H9 (cell line): ENCODE results near the gene L3MBTL4. TPM values are rescaled to one million over a fixed set of nuclear protein-coding genes. Genes with fewer than 3 reads are reported as not detected.

Experiments
- DNase-seq: peaks from one replicate; pipeline ENCODE4 v3.0.0-alpha.2; 2017
- H2AFZ ChIP-seq: one replicate; pipeline ENCODE4 v1.6.1; 2013; ENCODE audit warnings: mild to moderate bottlenecking, low read length, control low read depth, moderate library complexity
- H2AK5ac ChIP-seq: 2 replicates; pipeline ENCODE4 v1.6.1; 2013; ENCODE audit warnings: low read length, control low read depth, mixed read lengths; ENCODE audit not compliant: insufficient read length
- H2BK120ac ChIP-seq: one replicate; pipeline ENCODE4 v1.6.1; 2013; ENCODE audit warnings: low read depth, mild to moderate bottlenecking, low read length, control low read depth, inconsistent platforms; ENCODE audit not compliant: poor library complexity, severe bottlenecking
- H2BK12ac ChIP-seq: 2 replicates; pipeline ENCODE4 v1.6.1; 2013; ENCODE audit warnings: low read length, control low read depth, mixed read lengths, low read depth; ENCODE audit not compliant: insufficient read length
- H2BK15ac ChIP-seq: 2 replicates; pipeline ENCODE4 v1.6.1; 2013; ENCODE audit warnings: low read depth, low read length, control low read depth
- H2BK20ac ChIP-seq: one replicate; pipeline ENCODE4 v1.6.1; 2013; ENCODE audit warnings: low read depth, mild to moderate bottlenecking, low read length, control low read depth, inconsistent platforms; ENCODE audit not compliant: poor library complexity, severe bottlenecking
- H2BK5ac ChIP-seq: 2 replicates; pipeline ENCODE4 v1.6.1; 2013; ENCODE audit warnings: low read length, control low read depth, mixed read lengths; ENCODE audit not compliant: insufficient read length
- H3K14ac ChIP-seq: 2 replicates; pipeline ENCODE4 v1.6.1; 2013; ENCODE audit warnings: low read length, control low read depth; ENCODE audit not compliant: insufficient read depth
- H3K18ac ChIP-seq: 2 replicates; pipeline ENCODE4 v1.6.1; 2013; ENCODE audit warnings: low read depth, mild to moderate bottlenecking, mixed read lengths, low read length, control low read depth; ENCODE audit not compliant: insufficient read length
- H3K23ac ChIP-seq: 2 replicates; pipeline ENCODE4 v1.6.1; 2013; ENCODE audit warnings: low read length, control low read depth, mixed read lengths, low read depth; ENCODE audit not compliant: insufficient read length
- H3K23me2 ChIP-seq: 2 replicates; pipeline ENCODE4 v1.6.1; 2013; ENCODE audit warnings: low read depth, mild to moderate bottlenecking, mixed read lengths, low read length, control low read depth; ENCODE audit not compliant: insufficient read length, poor library complexity, severe bottlenecking
- H3K27ac ChIP-seq: 2 replicates; pipeline ENCODE4 v1.5.1; 2013; ENCODE audit warnings: low read length, control low read depth, mixed read lengths, low read depth; ENCODE audit not compliant: insufficient read length
- H3K27me3 ChIP-seq: 2 replicates; pipeline ENCODE4 v1.6.1; 2013; ENCODE audit warnings: low read length, control low read depth, inconsistent platforms; ENCODE audit not compliant: insufficient read depth
- H3K4ac ChIP-seq: 2 replicates; pipeline ENCODE4 v1.6.1; 2013; ENCODE audit warnings: low read depth, mild to moderate bottlenecking, control low read depth, inconsistent platforms, low read length, moderate library complexity
- H3K4me1 ChIP-seq: 2 replicates; pipeline ENCODE4 v1.6.1; 2013; ENCODE audit warnings: low read length, control low read depth, inconsistent platforms; ENCODE audit not compliant: insufficient read depth
- H3K4me2 ChIP-seq: 2 replicates; pipeline ENCODE4 v1.6.1; 2013; ENCODE audit warnings: low read length, control low read depth, mixed read lengths; ENCODE audit not compliant: insufficient read length, insufficient read depth
- H3K56ac ChIP-seq: 2 replicates; pipeline ENCODE4 v1.6.1; 2013; ENCODE audit warnings: low read depth, mild to moderate bottlenecking, mixed read lengths, low read length, control low read depth; ENCODE audit not compliant: insufficient read length
- H3K79me1 ChIP-seq: 2 replicates; pipeline ENCODE4 v1.6.1; 2013; ENCODE audit warnings: low read depth, mild to moderate bottlenecking, moderate library complexity, low read length, control low read depth, inconsistent platforms; ENCODE audit not compliant: insufficient read depth, poor library complexity, severe bottlenecking
- H3K79me2 ChIP-seq: 2 replicates; pipeline ENCODE4 v1.6.1; 2013; ENCODE audit warnings: low read length, control low read depth, inconsistent platforms; ENCODE audit not compliant: insufficient read depth
- H3K9ac ChIP-seq: 2 replicates; pipeline ENCODE4 v1.6.1; 2013; ENCODE audit warnings: low read length, control low read depth, mixed read lengths; ENCODE audit not compliant: insufficient read length; ENCODE audit errors: extremely low read depth
- H3K9me3 ChIP-seq: one replicate; pipeline ENCODE4 v1.6.1; 2013; ENCODE audit warnings: low read depth, low read length, inconsistent platforms; ENCODE audit not compliant: control insufficient read depth
- H3T11ph ChIP-seq: one replicate; pipeline ENCODE4 v1.6.1; 2013; ENCODE audit warnings: mild to moderate bottlenecking, low read length, control low read depth, inconsistent platforms
- H4K20me1 ChIP-seq: one replicate; pipeline ENCODE4 v1.6.1; 2013; ENCODE audit not compliant: control insufficient read depth, insufficient read length, insufficient read depth
- H4K5ac ChIP-seq: 2 replicates; pipeline ENCODE4 v1.6.1; 2013; ENCODE audit warnings: low read depth, mild to moderate bottlenecking, mixed read lengths, low read length, control low read depth; ENCODE audit not compliant: insufficient read length
- H4K8ac ChIP-seq: replicated peaks from 2 replicates; pipeline ENCODE4 v1.6.1; 2013; ENCODE audit warnings: low read length, control low read depth, mixed read lengths, low read depth; ENCODE audit not compliant: insufficient read length
- H4K91ac ChIP-seq: 2 replicates; pipeline ENCODE4 v1.6.1; 2013; ENCODE audit warnings: low read depth, mild to moderate bottlenecking, moderate library complexity, mixed read lengths, low read length, control low read depth; ENCODE audit not compliant: insufficient read length
- H3K27ac Mint-ChIP-seq, 3 experiments: 2 replicates in 2 of 3; 3 replicates in 1 of 3; pipeline ENCODE4 v1.8.0; 2020 to 2021; ENCODE audit warnings: mixed read lengths in 3 of 3, mild to moderate bottlenecking in 1 of 3, moderate library complexity in 1 of 3
- H3K27me3 Mint-ChIP-seq: 2 replicates; pipeline ENCODE4 v1.8.0; 2021; ENCODE audit warnings: low read depth, mild to moderate bottlenecking, moderate library complexity, mixed read lengths
- H3K36me3 Mint-ChIP-seq, 3 experiments: 2 replicates in 2 of 3; 3 replicates in 1 of 3; pipeline ENCODE4 v1.8.0; 2020 to 2021; ENCODE audit warnings: low read depth in 3 of 3, mixed read lengths in 3 of 3; ENCODE audit not compliant: insufficient read depth in 1 of 3
- H3K4me1 Mint-ChIP-seq, 2 experiments: 2 replicates each; pipeline ENCODE4 v1.8.0; 2020; ENCODE audit warnings: mixed read lengths in 2 of 2
- H3K4me3 Mint-ChIP-seq, 2 experiments: 2 replicates in 1 of 2; 3 replicates in 1 of 2; pipeline ENCODE4 v1.8.0; 2020 to 2021; ENCODE audit warnings: mild to moderate bottlenecking in 2 of 2, mixed read lengths in 2 of 2, moderate library complexity in 1 of 2
- H3K9me3 Mint-ChIP-seq, 2 experiments: 2 replicates in 1 of 2; 3 replicates in 1 of 2; pipeline ENCODE4 v1.8.0; 2020; ENCODE audit warnings: mild to moderate bottlenecking in 2 of 2, mixed read lengths in 2 of 2, moderate library complexity in 1 of 2
- CTCF ChIP-seq: fragments of 200-600 bp; sonication (generic); conservative IDR thresholded peaks from 3 replicates; pipeline ENCODE4 v1.8.0; 2021; ENCODE audit warnings: antibody characterized with exemption, mild to moderate bottlenecking
- WGBS: extraction: QIAGEN DNeasy Blood & Tissue Kit; methylation state at CpG from one replicate; pipeline ENCODE4 v1.1.7; 2013; ENCODE audit warnings: missing lambda C conversion rate, low lambda C conversion rate, mixed read lengths; ENCODE audit not compliant: insufficient read length; ENCODE audit errors: extremely low coverage; 5-methylcytosine and 5-hydroxymethylcytosine counted together
- total RNA-seq: library from RNA; stranded (reverse); gene quantifications from 2 replicates; pipeline ENCODE4 v1.2.1, GENCODE V29; 2021

Gene L3MBTL4
- total RNA-seq, 1 experiment from 2014 or later: 1.9 TPM

GRCh38 chr18:6397931-6398566 is 16.7 kb downstream of the L3MBTL4 start:
- Mint-ChIP-seq H3K27ac (no peak overlapping the region), H3K4me3 (no peak overlapping the region), H3K9me3 (peaks cover 0 to 4% of the 10 kb centered on the region in 2 experiments; a peak in 1 of 5 replicates), H3K27me3 (no peaks in the 10 kb centered on the region), H3K36me3 (no peaks in the 10 kb centered on the region; a peak in 1 of 7 replicates), H3K4me1 (no peaks in the 10 kb centered on the region)
- Histone ChIP-seq H3K79me1 (no peaks in the 10 kb centered on the region), H3K14ac (no peak overlapping the region), H3T11ph (no peak overlapping the region), H4K5ac (no peak overlapping the region), H3K4ac (no peak overlapping the region), H4K8ac (no peak overlapping the region), H3K79me2 (no peaks in the 10 kb centered on the region), H3K18ac (no peak overlapping the region), H3K4me1 (no peaks in the 10 kb centered on the region), H3K4me2 (no peak overlapping the region), H3K56ac (no peak overlapping the region), H4K91ac (no peak overlapping the region), H2BK120ac (no peak overlapping the region), H2BK15ac (no peak overlapping the region), H4K20me1 (no peaks in the 10 kb centered on the region), H2BK12ac (no peak overlapping the region), H3K27ac (no peak overlapping the region), H2BK5ac (no peak overlapping the region), H2AFZ (no peak overlapping the region), H3K9me3 (no peaks in the 10 kb centered on the region), H2BK20ac (no peak overlapping the region), H3K27me3 (no peaks in the 10 kb centered on the region), H3K23ac (no peak overlapping the region), H3K23me2 (peaks cover 3% of the 10 kb centered on the region), H2AK5ac (no peak overlapping the region), H3K9ac (no peak overlapping the region)
- TF ChIP-seq CTCF: peak; percentile 35; the same call in 2 of the 3 replicates
- no CpG with 5 or more reads among the region's 6 CpGs for WGBS
- DNase-seq: no peak
